ENCODE results near the gene FGF22. TPM values are rescaled to one million over a fixed set of nuclear protein-coding genes. Genes with fewer than 3 reads are reported as not detected.

FGF22 gene
- total and polyA plus RNA-seq, 2 experiments from 2014 or later = 0.70 TPM; not detected in 1

- Histone ChIP-seq H3K27ac (no peak overlapping the region), H3K79me2 (no peaks in the 10 kb centered on the region), H3K9me3 (ENCODE audit: low read depth) (no peaks in the 10 kb centered on the region), H3K27me3 (no peaks in the 10 kb centered on the region), H3K4me1 (ENCODE audit: insufficient read depth) (no peaks in the 10 kb centered on the region), H3K4me3 (no peak overlapping the region), H3K36me3 (replicated peaks; ENCODE audit: insufficient read depth, low read depth) (no peaks in the 10 kb centered on the region), H3K4me2 (no peak overlapping the region), H3K9me2 (replicated peaks; ENCODE audit: insufficient read depth) (no peaks in the 10 kb centered on the region), H2AFZ (no peak overlapping the region), H4K20me1 (ENCODE audit: insufficient read depth, poor library complexity, severe bottlenecking) (no peaks in the 10 kb centered on the region)
- TF ChIP-seq CTCF (IDR thresholded peaks at IDR 0.05; ENCODE audit: poor library complexity) (no peak), EZH2phosphoT487 (IDR thresholded peaks at IDR 0.05; ENCODE audit: low read depth, severe bottlenecking, unreplicated experiment) (no peak), EZH2 (IDR thresholded peaks at IDR 0.05; ENCODE audit: borderline replicate concordance) (no peak)
- no peak for DNase-seq (ENCODE audit: low spot score)
- 98% methylated on average over 25 of the region's 58 CpGs for WGBS (ENCODE audit: low lambda C conversion rate, missing lambda C conversion rate)
Observed at GRCh38 chr19:616747-617526, 22.7 kb upstream of the FGF22 start.

GRCh38 chr19:617551-618246 lies 22.0 kb upstream of the FGF22 start:
- H3K4me1 ChIP-seq (ENCODE audit: insufficient read depth) = no peaks in the 10 kb centered on the region
- no peaks in the 10 kb centered on the region for H3K9me3 ChIP-seq (ENCODE audit: low read depth)
- H4K20me1 ChIP-seq (ENCODE audit: insufficient read depth, poor library complexity, severe bottlenecking) = no peaks in the 10 kb centered on the region
- DNase-seq (ENCODE audit: low spot score) = no peak
- H3K27me3 ChIP-seq = no peaks in the 10 kb centered on the region
- WGBS (ENCODE audit: low lambda C conversion rate, missing lambda C conversion rate) = 97% methylated on average over 22 of the region's 29 CpGs
- no peaks in the 10 kb centered on the region for H3K36me3 ChIP-seq (replicated peaks; ENCODE audit: insufficient read depth, low read depth)
- H2AFZ ChIP-seq = no peak overlapping the region
- H3K79me2 ChIP-seq = no peaks in the 10 kb centered on the region
- no peak for TF ChIP-seq CTCF (IDR thresholded peaks at IDR 0.05; ENCODE audit: poor library complexity)
- TF ChIP-seq EZH2phosphoT487 (IDR thresholded peaks at IDR 0.05; ENCODE audit: low read depth, severe bottlenecking, unreplicated experiment) = no peak
- no peak for TF ChIP-seq EZH2 (IDR thresholded peaks at IDR 0.05; ENCODE audit: borderline replicate concordance)
- H3K9me2 ChIP-seq (replicated peaks; ENCODE audit: insufficient read depth) = no peaks in the 10 kb centered on the region
- no peak overlapping the region for H3K4me3 ChIP-seq
- no peak overlapping the region for H3K4me2 ChIP-seq
- no peak overlapping the region for H3K27ac ChIP-seq

GRCh38 chr19:618247-618619 lies 21.4 kb upstream of the FGF22 start:
- H3K9me2 ChIP-seq (replicated peaks; ENCODE audit: insufficient read depth) = no peaks in the 10 kb centered on the region
- H3K4me2 ChIP-seq = no peak overlapping the region
- no peak overlapping the region for H3K27ac ChIP-seq
- no peak for DNase-seq (ENCODE audit: low spot score)
- H3K27me3 ChIP-seq = no peaks in the 10 kb centered on the region
- no peaks in the 10 kb centered on the region for H3K79me2 ChIP-seq
- no peak for TF ChIP-seq EZH2 (IDR thresholded peaks at IDR 0.05; ENCODE audit: borderline replicate concordance)
- no peak for TF ChIP-seq EZH2phosphoT487 (IDR thresholded peaks at IDR 0.05; ENCODE audit: low read depth, severe bottlenecking, unreplicated experiment)
- TF ChIP-seq CTCF (IDR thresholded peaks at IDR 0.05; ENCODE audit: poor library complexity) = no peak
- no peaks in the 10 kb centered on the region for H3K4me1 ChIP-seq (ENCODE audit: insufficient read depth)
- no peaks in the 10 kb centered on the region for H3K9me3 ChIP-seq (ENCODE audit: low read depth)
- H3K4me3 ChIP-seq = no peak overlapping the region
- 98% methylated on average over 19 of the region's 19 CpGs for WGBS (ENCODE audit: low lambda C conversion rate, missing lambda C conversion rate)
- H4K20me1 ChIP-seq (ENCODE audit: insufficient read depth, poor library complexity, severe bottlenecking) = no peaks in the 10 kb centered on the region
- no peaks in the 10 kb centered on the region for H3K36me3 ChIP-seq (replicated peaks; ENCODE audit: insufficient read depth, low read depth)
- H2AFZ ChIP-seq = no peak overlapping the region
